Measurements from ENCODE around the gene PLCD1. TPM values are rescaled to one million over a fixed set of nuclear protein-coding genes. Genes with fewer than 3 reads are reported as not detected.

Gene PLCD1
- total and polyA plus RNA-seq, 12 donors, result 9.7 to 97.3 (median 29.2) TPM

GRCh38 chr3:37993067-37993455 lies 36.4 kb downstream of the PLCD1 start:
- Histone ChIP-seq H3K9me3 (replicated peaks in 1 of 3) (no peaks in the 10 kb centered on the region), H3K27me3 (no peaks in the 10 kb centered on the region), H3K36me3 (replicated peaks in 1 of 2) (no peaks in the 10 kb centered on the region), H3K4me3 (no peak overlapping the region), H3K27ac (no peak overlapping the region), H3K4me1 (replicated peaks in 1 of 2) (peaks cover 6 to 18% of the 10 kb centered on the region in 2 donors)
- intact Hi-C loops (cut with DNase I), result no loop called here
- WGBS, 4 donors, result 91 to 93% (median 92%) methylated on average over 8 of the region's 8 CpGs
- TF ChIP-seq POLR2A (IDR thresholded peaks at IDR 0.05) (no peak), CTCF (IDR thresholded peaks at IDR 0.05) (no peak)
- DNase-seq, result no peak

- peak in 2 of 7 donors; percentile 13 to 16 for DNase-seq
- Histone ChIP-seq H3K36me3 (replicated peaks in 1 of 2) (no peaks in the 10 kb centered on the region), H3K4me1 (replicated peaks in 1 of 2) (peaks cover 6 to 15% of the 10 kb centered on the region in 2 donors), H3K4me3 (no peak overlapping the region), H3K9me3 (replicated peaks in 1 of 3) (no peaks in the 10 kb centered on the region), H3K27ac (no peak overlapping the region), H3K27me3 (no peaks in the 10 kb centered on the region)
- intact Hi-C loops (cut with DNase I), result no loop called here
- 86 to 89% (median 87%) methylated on average over 7 to 9 of the region's 9 CpGs for WGBS, 4 donors
- TF ChIP-seq CTCF (IDR thresholded peaks at IDR 0.05) (no peak), POLR2A (IDR thresholded peaks at IDR 0.05) (no peak)
These were observed 37.0 kb downstream of the PLCD1 start for GRCh38 chr3:37992271-37993066.

GRCh38 chr3:37991823-37992222 lies 37.6 kb downstream of the PLCD1 start:
- Histone ChIP-seq H3K27me3 (no peaks in the 10 kb centered on the region), H3K9me3 (replicated peaks in 1 of 3) (no peaks in the 10 kb centered on the region), H3K36me3 (replicated peaks in 1 of 2) (no peaks in the 10 kb centered on the region), H3K27ac (no peak overlapping the region), H3K4me1 (replicated peaks in 1 of 2) (peaks cover 6 to 15% of the 10 kb centered on the region in 2 donors), H3K4me3 (no peak overlapping the region)
- 85 to 89% (median 87%) methylated on average over 2 to 7 of the region's 7 CpGs for WGBS, 4 donors
- intact Hi-C loops (cut with DNase I), result no loop called here
- DNase-seq, result peak in 2 of 7 donors; percentile 13 to 19
- no peak for TF ChIP-seq CTCF (IDR thresholded peaks at IDR 0.05)
- no peak for TF ChIP-seq POLR2A (IDR thresholded peaks at IDR 0.05)

- Histone ChIP-seq H3K9me3 (replicated peaks in 1 of 3) (no peaks in the 10 kb centered on the region), H3K27me3 (no peaks in the 10 kb centered on the region), H3K27ac (no peak overlapping the region), H3K4me3 (no peak overlapping the region), H3K36me3 (replicated peaks in 1 of 2) (no peaks in the 10 kb centered on the region), H3K4me1 (replicated peaks in 1 of 2) (peaks cover 6 to 15% of the 10 kb centered on the region in 2 donors)
- TF ChIP-seq CTCF (IDR thresholded peaks at IDR 0.05), result no peak
- TF ChIP-seq POLR2A (IDR thresholded peaks at IDR 0.05), result no peak
- intact Hi-C loops (cut with DNase I), result no loop called here
- no peak for DNase-seq
- 58 to 64% (median 63%) methylated on average over 6 of the region's 6 CpGs for WGBS, 4 donors
These were observed 38.3 kb downstream of the PLCD1 start for GRCh38 chr3:37991109-37991508.
